Epidermal melanocyte (primary cell): ENCODE measurements around the gene GLDN.

Experiments used
- DNase-seq: peaks from one replicate; pipeline ENCODE4 v3.0.0; 2011; ENCODE audit warnings: low spot score; ENCODE audit not compliant: insufficient read length

The GLDN gene

DNA sequence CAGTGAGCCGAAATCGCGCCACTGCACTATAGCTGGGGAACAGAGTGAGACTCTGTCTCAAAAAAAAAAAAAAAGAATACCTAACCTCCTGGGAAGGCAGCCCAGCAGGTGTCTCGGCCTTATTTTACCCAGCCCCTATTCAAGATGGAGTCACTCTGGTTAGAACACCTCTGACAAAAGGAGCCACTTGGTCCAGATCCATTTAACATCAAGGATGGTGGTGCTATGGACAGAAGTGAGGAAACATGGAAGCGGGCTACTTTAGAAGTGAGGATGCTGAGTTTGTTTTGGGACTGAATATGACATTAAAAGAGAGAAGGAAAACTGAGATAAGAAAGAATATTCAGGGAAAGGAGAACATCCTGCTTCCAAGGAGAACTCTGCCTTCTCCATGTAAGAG is 14.7 kb downstream of the GLDN start:
- no peak for DNase-seq

DNA sequence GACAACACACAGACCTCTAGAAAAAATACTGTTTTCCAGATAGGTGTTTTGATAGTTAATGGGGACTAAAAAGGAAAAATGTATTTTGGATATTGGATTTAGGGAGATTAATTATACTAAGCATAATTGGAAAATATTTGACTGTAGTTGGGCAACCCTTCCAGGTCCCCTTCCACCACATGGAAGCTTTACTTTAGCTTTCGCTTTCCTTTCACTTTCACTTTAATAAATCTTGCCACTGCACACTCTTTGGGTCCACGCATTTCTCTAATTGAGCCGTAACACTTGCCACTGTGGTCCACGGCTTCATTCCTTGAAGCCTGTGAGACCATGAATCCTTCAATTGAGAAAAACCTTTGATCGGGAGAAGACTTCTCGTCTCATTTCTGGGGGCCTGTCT is 15.5 kb downstream of the GLDN start:
- DNase-seq, result no peak

DNA sequence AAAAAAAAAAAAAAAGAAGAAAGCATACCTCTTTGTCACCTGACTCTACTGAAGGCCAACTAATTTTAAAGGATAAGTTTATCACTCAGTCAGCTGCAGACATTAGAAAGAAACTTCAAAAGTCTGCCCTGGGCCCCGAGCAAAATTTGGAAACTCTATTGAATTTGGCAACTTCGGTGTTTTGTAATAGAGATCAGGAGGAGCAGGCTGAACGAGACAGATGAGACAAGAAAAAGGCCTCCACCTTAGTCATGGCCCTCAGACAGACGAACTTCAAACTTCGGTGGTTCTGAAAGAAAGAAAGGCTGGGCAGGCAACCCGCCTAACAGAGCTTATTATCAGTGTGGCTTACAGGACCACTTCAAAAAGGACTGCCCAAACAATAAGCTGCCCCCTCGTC is 18.5 kb downstream of the GLDN start:
- no peak for DNase-seq

DNA sequence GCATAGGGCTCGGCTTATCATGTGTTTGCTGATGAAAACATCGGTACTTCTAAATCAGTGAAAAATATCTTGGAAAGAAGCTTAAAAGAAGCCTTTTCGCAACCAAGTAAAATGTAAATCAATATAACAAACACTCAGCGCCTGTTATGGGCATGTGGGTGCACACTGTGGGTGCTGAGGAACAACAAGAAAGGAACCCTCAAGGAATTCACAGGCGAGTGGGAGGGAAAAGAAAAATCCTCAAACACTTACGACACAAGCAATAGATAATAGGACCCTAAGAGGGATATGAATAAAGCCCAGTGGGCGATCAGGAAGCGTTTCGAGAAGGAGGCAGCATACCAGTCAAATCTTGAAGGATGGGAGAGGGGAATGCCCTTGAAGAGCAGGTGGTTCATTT is 21.9 kb downstream of the GLDN start:
- no peak for DNase-seq

DNA sequence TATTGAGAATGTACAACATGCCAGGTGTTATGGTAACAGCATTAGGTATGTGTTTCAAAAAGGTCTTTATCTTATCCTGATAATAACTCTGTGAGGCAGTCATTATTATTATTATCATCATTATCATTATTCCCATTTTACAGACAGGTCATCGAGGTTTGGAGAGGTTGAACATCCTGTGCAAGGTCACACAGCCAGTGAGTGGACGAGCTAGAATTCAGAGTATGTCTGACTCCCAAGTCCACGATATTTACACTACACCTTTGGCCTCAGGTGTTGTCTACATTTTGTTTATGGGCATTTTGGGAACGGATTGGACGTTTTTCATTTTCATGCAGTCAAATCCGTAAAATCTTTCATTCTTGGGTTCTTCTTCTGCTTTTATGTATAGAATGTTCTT is 24.0 kb downstream of the GLDN start:
- no peak for DNase-seq

DNA sequence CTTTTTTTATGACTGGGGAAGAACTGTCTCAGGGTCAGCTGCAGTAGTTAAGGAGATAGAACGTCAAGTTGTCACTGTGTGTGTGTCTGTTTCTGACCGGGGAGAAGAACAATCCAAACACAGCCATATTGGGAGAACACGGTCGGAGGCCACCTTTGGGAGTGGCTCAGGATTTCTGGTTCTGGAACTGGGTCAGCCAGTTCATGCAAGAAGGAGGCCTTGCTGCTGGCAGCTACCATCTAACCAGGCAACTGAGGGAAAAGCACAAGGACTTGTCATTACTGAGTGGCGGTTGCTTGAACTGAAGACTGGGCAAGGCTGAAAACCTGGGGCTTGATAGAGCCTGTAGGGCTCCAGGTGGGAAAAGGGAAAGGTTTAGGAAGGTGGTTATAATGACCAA is 24.6 kb downstream of the GLDN start:
- DNase-seq, result no peak

DNA sequence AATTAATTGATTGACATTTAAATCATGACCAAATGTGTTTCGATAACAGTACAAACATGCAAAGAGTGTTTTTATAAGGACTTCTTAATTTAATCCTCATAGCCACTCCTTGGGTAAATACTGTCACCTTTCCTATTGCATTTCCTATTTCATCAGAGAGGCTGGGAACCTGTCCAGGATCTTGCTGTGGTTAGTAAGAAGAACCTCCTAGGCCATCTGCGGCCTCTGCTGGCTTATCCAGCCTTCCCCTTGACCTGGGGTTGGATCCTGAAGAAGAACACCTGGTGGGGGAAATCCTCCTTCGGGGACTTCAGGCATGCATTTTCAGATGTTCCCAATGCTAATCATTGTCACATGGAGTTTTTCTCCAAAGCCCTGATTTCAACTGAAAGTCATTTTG is 25.5 kb downstream of the GLDN start:
- no peak for DNase-seq

DNA sequence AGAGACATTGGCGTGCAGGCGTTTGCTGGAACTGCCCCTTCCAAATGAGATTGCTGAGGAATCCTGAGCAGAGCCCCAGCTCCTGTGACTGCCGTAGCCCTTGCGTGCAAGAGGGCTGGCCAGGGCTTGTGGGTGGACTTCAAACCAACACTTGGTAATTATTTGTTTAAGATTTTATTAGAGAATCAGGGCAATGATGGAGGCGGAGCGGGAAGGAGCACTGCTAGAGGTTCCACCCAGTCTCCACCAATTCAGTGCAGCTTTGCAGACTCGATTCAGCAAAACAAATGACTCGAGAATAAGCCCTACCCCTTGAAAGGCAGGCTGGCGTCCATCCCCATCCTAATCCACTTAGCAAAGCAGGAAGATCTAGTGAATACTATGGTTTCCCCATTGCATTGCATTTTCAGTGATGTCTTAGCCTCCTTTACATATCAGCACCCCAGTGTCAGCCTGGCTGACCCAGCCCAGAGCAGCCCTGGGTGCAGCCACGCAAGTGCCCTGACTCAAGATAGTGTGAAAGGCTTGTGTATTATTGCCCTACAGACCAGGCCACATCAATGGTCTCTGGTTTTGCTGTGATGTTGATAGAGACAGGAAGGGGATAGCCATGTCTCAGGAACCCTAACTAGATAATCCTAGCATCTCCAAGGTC is 26.0 kb downstream of the GLDN start:
- DNase-seq, result no peak

DNA sequence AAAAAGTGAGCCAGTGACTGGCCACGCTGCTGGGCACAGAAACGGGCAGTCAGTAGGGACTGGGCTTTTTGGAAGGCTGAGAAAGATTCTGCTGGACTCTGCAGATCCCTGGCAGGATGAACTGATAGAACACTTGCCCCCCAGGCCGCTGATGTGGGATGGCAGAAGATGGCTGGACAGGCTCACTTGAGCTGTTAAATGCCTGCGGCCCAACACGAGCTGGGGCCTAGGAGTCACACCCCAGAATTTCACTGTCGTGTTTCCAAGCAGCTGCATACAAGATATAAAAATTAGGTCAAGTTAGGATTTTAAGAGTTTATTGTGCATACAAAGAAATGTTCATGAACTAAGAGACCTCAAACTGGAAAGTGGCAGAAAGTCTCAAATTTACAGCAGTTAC is 26.9 kb downstream of the GLDN start:
- DNase-seq, result no peak

DNA sequence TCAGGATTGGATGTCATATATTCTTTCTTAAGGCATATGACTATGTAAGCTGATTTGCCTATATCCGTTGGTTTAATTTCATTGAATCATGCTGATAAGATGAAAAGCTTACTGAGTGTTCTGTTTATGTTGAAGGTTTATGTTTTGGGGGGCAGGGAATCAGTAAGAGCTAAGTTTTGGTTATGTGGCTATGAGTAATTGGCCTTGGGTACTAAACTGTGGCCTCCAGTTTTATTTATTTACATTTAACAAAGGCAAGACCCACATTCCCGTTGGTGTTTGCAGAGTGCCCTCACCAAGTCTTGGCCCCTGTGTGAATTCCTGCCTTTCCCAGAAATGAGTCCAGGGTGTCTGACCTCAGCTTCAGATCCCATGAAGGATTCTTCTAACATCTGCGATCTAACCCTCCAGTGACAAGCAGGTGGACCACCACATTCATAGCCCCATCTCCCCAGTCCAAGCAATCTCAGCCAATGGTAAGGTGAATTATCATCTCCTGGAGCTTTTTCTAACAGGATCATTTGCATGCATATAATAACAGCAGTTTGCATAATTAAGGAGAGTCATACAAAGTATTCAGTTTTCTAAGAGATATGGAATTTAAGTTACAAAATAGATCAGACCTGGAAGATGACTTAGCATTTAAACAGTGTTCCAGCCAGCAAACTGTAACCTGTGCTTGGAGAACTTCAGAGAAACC is 27.4 kb downstream of the GLDN start:
- DNase-seq, result no peak

DNA sequence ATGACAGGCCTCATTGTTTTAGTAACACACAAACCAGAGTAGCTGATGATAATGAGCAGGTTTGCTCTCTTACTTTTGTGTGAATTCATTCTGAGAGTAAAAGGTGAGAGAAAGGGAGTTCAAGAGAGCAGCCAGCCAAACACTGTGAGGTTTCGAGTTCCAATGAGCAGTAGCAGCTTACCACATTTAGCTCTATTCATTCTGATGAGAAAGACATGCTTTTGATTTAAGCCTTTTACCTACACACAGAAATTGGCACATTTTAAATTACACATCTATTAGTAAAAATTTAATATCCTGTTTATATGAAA is 28.0 kb downstream of the GLDN start:
- no peak for DNase-seq

DNA sequence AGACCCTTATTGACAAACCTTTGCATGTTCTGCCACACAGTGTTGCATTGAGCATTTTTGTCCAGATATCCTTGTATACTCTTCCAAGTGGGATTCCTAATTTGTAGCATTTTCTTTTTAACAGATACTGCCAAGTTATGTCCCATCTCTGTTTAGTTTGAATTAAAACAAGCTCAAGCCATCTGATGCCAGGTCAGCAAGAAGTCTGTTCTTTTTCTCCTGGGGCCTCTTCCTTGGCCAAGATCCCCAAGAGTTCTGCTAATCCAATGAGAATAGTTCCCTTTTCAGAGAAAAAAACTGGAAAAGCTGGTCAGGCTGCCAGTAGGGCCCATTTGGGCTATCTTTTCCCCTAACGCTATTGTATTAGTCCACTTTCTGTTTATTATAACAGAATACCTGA is 29.8 kb downstream of the GLDN start:
- no peak for DNase-seq

DNA sequence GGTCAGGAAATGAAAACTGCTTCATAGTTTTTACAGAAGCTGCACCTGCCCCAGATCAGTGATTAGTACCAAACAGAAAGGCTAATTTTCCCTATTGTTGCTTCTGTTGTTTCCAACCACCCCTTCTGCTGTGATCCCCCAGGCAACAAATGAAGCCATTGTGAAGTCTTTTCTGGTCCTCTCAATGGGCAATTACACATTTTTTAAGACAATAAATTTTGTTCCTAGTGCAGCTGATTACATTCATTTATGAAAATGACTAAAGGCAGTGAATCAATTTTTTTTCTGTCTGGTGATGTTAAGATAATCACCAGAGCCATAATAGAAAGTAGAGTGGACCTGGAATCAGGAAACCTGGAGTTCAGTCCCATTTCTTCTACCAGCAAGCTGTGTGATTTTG is 32.7 kb downstream of the GLDN start:
- DNase-seq, result no peak

DNA sequence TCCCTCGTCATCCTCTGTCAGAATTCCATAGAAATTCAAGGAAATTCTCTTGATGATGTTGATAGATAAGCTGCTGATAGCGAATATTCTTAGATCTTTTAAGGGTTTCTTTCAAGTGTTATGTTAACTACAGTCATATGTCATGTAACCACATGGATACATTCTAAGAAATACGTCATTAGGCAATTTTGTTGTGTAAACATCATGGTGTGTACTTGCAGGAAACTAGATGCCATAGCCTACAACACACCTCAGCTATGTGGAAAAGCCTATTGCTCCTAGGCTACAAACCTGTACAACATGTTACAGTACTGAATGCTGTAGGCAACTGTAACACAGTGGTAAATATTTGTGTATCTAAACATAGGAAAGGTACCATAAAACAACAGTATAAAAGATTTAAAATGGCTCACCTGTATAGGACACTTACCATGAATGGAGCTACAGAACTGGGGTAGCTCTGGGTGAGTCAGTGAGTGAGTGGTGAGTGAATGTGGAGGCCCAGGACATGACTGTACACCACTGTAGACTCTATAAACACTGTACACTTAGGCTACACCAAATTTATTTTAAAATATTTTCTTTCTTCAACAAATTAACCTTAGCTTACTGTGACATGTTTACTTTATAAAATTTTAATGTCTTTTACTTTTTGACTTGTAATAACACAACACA is 34.6 kb downstream of the GLDN start:
- no peak for DNase-seq

DNA sequence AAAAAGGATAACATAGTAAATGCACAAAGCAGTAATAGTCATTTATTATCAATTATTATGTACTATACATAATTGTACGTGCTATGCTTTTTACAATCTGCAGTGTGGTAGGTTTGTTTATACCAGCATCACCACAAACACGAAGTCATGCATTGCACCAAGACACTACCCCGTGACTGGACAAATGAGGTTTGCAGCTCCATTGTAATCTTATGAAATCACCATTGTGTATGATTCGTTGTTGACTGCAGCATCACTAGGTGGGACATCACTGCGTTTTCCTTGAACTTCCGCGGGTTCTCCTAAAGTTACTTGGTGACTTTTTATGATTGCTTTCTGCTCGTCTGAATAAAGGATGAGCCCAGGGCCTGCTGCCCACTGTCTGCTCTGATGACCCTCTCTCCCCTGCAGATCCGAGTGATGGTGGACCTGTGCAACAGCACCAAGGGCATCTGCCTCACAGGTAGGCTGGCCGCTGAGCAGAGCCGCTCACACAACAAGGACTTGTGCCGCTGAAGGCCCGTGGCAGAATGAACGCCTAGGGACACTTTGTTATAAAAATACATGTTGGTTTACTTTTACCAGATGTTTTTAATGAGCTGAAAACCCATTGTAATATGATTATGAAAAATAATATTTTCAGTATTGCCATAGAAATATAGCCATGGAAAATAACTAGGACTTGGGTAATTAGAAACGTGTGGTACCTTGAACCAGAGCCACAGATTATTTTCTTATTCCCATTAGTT is 35.8 kb downstream of the GLDN start:
- no peak for DNase-seq

DNA sequence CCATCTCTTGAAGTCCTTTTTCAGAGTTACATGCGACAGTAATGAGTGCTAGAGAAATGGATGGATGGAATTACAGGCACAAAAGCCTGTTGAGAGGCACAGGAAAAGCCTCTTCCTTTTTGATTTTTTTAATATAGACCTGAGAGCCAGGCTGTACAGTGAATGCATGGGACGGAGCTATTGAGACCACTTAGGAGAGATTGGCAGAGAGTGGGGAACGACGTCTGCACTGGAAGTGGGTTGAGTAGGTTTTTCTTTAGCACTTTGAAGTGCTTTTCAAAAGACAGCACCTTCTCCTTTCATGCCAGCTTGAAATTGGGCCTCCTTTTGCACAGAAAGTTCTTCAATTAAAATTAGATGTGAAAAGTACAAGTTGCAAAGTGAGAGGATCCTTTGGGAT is 37.0 kb downstream of the GLDN start:
- no peak for DNase-seq

DNA sequence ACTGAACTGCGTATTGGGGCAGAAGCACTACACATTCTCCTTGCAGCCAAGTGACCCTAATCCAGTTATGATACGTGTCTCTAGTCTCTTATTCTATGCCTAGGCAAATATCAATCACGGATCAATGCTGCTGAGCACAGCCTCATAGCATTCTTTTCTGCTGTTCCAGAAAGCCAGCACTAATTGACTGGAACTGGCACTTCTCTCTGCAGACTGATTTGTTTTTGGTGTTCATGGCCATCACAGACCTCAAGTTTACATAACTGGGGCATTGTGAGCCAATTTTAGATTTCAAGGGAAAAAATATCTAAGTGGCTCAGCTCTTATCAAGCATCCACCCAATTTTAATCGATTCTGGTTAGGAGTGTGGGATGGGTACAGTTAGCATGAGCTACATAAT is 37.9 kb downstream of the GLDN start:
- no peak for DNase-seq

DNA sequence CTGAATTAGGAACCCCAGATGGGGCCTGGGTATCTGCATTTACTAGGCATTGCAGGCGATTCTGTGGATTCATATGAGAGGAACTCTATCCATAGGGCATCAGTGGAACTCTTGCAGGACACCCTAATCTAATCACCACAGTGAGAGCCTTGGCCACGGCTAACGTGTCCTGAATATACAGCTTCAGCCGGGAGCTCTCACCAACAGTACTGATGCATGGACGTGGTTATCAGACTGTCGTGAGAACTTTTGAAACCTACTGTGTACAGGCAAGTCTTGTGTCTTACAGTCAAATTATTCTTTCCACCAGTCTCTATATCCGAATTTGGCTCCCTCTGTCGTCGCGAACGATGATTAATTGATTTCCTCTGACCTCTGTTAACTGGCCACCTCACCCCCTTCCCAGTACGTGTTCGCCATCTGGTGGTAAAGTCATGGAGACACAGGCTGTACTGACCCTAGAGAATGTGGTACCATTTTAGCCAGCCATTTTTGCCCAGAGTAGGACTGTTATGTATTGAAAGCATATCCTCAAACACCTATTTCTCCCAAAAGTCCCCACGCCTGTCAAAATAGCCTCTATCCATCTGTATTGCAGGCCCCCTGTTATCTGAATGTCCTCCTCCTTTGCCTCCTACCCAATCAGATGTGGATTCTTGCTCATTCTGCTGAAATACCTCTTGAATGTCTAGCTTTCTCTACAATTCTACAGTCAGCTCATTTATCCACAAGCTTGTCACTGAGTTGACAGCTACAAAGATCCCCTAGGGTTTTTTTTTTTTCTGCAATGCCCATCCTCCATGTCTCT is 39.7 kb downstream of the GLDN start:
- DNase-seq, result peak; percentile 72

DNA sequence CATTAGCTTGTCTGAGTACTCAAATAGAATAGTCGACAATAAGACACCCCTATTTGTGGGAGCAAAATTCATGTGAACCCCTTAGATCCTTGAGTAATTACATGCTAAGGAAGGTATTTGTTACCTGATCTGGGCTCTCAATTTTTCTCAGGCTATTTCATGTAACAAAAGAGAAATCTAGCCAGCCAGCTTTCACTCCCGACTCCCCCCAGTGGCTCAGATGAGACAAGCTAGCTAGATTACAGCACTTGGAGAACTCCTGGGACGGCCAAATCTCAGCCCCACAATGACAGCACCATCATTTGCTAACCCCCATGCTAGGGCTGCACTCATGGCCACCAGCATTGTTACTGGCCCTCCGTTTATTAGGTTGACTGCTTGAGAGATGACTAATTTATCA is 41.3 kb downstream of the GLDN start:
- DNase-seq, result peak; percentile 43

DNA sequence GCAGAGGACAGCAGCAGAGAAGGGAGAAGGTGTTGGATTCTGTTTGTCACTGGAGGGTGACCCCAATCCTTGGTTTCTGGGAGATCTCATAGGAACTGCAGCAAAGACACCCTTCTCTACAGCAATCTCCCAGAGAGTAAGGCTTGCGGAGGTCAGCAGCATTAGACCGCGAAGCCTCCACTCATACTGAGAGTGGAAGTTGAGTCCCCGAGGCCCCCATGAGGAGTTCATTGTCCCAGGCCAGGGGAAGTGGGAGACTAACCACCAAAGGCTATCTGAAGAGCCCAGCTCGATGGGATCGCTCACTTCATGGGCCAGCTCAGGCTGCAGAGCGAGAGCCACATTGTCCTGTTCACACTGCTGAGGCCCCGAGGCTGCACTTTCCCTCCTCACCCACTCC is 44.6 kb downstream of the GLDN start:
- no peak for DNase-seq

DNA sequence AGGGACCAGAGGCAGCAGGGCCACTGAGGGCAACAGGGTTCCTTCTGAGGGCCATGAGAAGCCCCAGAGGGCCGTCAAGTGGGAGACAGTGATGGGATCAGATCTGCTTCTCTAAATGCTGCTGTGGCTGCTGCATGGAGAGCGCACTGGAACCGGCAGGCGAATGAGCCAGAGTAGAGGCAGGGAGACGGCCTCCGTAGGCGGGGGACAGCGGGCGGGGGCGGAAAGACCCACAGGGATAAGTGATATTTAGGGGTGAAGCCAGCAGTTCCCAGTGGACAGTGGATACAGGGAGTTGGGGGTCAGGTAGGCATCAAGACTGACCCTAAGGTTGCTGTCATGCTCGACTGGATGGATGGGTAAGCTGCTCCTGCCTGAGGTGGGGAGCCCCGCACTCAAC is 45.0 kb downstream of the GLDN start:
- no peak for DNase-seq
